Activated CD4-positive, alpha-beta T cell treated with anti-CD3 and anti-CD28 coated beads, Interleukin-2, amount 50 U/mL, for 1 hour (primary cell): ENCODE results near the gene KIF1A.

Experiments used
- DNase-seq: peaks from one replicate; pipeline ENCODE4 v3.0.0-alpha.2; 2020

Gene KIF1A

GRCh38 chr2:240819858-240820606 is at the start of gene KIF1A:
TSS of gene KIF1A (minus strand) at chr2:240820219. CDS start at chr2:240797752, 22,467 bp downstream.
- no peak for DNase-seq

GRCh38 chr2:240869109-240869955 is 49.3 kb upstream of the KIF1A start:
- no peak for DNase-seq

- DNase-seq: no peak
Measured at GRCh38 chr2:240868286-240869108, 48.5 kb upstream of the KIF1A start, which contains the start of gene AGXT. TSS of gene AGXT (plus strand) at chr2:240868824. CDS start at chr2:240868866, 42 bp downstream.

- no peak for DNase-seq
Measured at GRCh38 chr2:240865391-240865790, 45.4 kb upstream of the KIF1A start.

GRCh38 chr2:240864475-240864874 is 44.5 kb upstream of the KIF1A start:
- no peak for DNase-seq

- no peak for DNase-seq
Measured at GRCh38 chr2:240861547-240861946, 41.5 kb upstream of the KIF1A start.

GRCh38 chr2:240858871-240859270 is 38.9 kb upstream of the KIF1A start:
- no peak for DNase-seq

- no peak for DNase-seq
Measured at GRCh38 chr2:240858321-240858720, 38.3 kb upstream of the KIF1A start.

GRCh38 chr2:240857039-240858008 is 37.3 kb upstream of the KIF1A start:
- no peak for DNase-seq

GRCh38 chr2:240856151-240856980 is 36.3 kb upstream of the KIF1A start:
- no peak for DNase-seq

- DNase-seq: no peak
Measured at GRCh38 chr2:240855670-240856069, 35.7 kb upstream of the KIF1A start.

- DNase-seq: no peak
Measured at GRCh38 chr2:240852671-240853314, 32.8 kb upstream of the KIF1A start.

GRCh38 chr2:240851078-240851991 is 31.3 kb upstream of the KIF1A start:
- DNase-seq: peak; percentile 84

GRCh38 chr2:240850756-240851077 is 30.7 kb upstream of the KIF1A start:
- DNase-seq: no peak

- no peak for DNase-seq
Measured at GRCh38 chr2:240850026-240850425, 30.0 kb upstream of the KIF1A start.

- no peak for DNase-seq
Measured at GRCh38 chr2:240848900-240849680, 29.1 kb upstream of the KIF1A start.

- DNase-seq: no peak
Measured at GRCh38 chr2:240847817-240848216, 27.8 kb upstream of the KIF1A start.

GRCh38 chr2:240846873-240847595 is 27.0 kb upstream of the KIF1A start:
- DNase-seq: no peak
